Spinal cord (tissue), 10 donors: ENCODE data around the gene RPTOR. TPM values are rescaled to one million over a fixed set of nuclear protein-coding genes. Genes with fewer than 3 reads are reported as not detected.

ENCODE experiments used
- DNase-seq, 6 donors: peaks; one replicate each; pipeline versions ENCODE4 v3.0.0 to v3.0.0-alpha.2; 2013 to 2015; ENCODE audit warnings: low spot score in 6 of 6, low read depth in 4 of 6
- H3K27ac ChIP-seq: one replicate; pipeline ENCODE4 v1.5.1; 2013; ENCODE audit warnings: low read depth, low read length, control low read depth
- H3K27me3 ChIP-seq: one replicate; pipeline ENCODE4 v1.6.1; 2013; ENCODE audit warnings: low read length; ENCODE audit not compliant: control insufficient read depth, insufficient read depth
- H3K36me3 ChIP-seq: one replicate; pipeline ENCODE4 v1.6.1; 2013; ENCODE audit warnings: low read length; ENCODE audit not compliant: control insufficient read depth, insufficient read depth
- H3K4me1 ChIP-seq: one replicate; pipeline ENCODE4 v1.6.1; 2013; ENCODE audit warnings: low read length; ENCODE audit not compliant: control insufficient read depth, insufficient read depth
- H3K4me3 ChIP-seq: one replicate; pipeline ENCODE4 v1.5.1; 2013; ENCODE audit warnings: low read depth, low read length, control low read depth
- H3K9me3 ChIP-seq: one replicate; pipeline ENCODE4 v1.6.1; 2013; ENCODE audit warnings: low read length; ENCODE audit not compliant: control insufficient read depth, insufficient read depth
- WGBS: methylation state at CpG from one replicate; pipeline ENCODE4 v1.1.5; 2013; ENCODE audit warnings: missing lambda C conversion rate; ENCODE audit not compliant: insufficient coverage; 5-methylcytosine and 5-hydroxymethylcytosine counted together
- polyA plus RNA-seq, 2 donors: library from polyadenylated mRNA; unstranded; fragments of 120-200 nt; gene quantifications; one replicate each; pipeline ENCODE4 v1.2.1, GENCODE V29; 2013; ENCODE audit not compliant: insufficient read length in 2 of 2
- total RNA-seq, 2 donors: library from RNA; depleted of rRNA in 1 of 2; stranded (reverse); fragments of 120-200 nt in 1 of 2; fragments of >200 nt in 1 of 2; gene quantifications; one replicate each; pipeline versions ENCODE4 v1.2.3 to v1.2.4, GENCODE V29; 2013 to 2014
- donor health status: healthy.

Gene RPTOR
- total and polyA plus RNA-seq, 4 donors: 17.1 to 27.2 (median 21.6) TPM

DNA sequence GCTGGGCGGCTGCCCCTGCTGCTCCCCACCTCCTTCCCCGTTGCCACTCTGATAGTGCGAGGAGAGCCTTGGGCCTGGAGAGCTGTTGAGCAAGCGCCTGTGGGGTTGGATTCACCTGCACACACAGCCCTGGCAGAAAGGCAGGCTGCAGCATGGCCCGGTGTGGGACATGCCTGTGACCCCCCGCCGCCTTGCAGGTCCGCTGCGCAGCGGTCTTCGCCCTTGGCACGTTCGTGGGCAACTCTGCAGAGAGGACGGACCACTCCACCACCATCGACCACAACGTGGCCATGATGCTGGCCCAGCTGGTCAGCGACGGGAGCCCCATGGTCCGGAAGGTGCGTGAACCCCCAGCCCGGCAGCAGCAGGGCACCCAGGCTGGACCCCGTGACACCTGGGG, 340.2 kb downstream of the RPTOR start:
- WGBS: 97% methylated on average over 22 of the region's 22 CpGs
- no peaks in the 10 kb centered on the region for H3K4me1 ChIP-seq
- peaks cover 83% of the 10 kb centered on the region for H3K36me3 ChIP-seq
- no peak overlapping the region for H3K27ac ChIP-seq
- no peak overlapping the region for H3K4me3 ChIP-seq
- H3K27me3 ChIP-seq: no peaks in the 10 kb centered on the region
- DNase-seq: no peak
- no peaks in the 10 kb centered on the region for H3K9me3 ChIP-seq

DNA sequence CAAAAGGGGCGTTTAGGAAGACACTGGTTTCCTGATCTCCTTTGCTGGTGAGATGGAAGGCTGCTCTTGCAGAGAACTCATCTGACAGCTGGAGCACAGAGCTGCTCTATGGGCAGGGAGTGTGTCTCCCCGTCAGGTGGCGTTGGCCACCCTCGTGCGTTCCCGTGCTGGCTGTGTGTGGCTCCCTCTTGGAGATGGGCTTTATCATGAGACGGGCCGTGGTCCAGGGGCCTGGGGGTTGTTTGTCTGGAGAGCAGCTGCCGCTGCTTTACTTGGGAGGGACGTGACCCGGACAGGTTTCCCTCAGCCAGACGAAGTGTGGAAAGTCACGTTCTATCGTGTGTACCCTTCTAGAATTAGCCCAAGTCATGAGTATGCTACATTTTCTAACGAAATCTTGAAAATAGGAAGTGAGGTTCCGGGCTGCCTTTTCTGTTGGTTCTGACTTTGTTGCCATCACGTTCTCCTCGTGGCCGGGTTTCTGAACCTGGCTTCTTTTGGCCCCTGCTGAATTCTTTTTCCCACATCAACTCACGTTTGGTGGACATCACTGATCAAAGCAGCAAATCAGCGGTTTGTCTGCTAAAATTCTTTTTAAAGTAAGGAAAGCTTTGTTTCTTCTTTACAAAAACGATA, 341.4 kb downstream of the RPTOR start:
- WGBS: 92% methylated on average over 19 of the region's 22 CpGs
- no peaks in the 10 kb centered on the region for H3K9me3 ChIP-seq
- H3K36me3 ChIP-seq: peaks cover 86% of the 10 kb centered on the region
- no peaks in the 10 kb centered on the region for H3K4me1 ChIP-seq
- DNase-seq: no peak
- no peak overlapping the region for H3K27ac ChIP-seq
- no peak overlapping the region for H3K4me3 ChIP-seq
- H3K27me3 ChIP-seq: no peaks in the 10 kb centered on the region

DNA sequence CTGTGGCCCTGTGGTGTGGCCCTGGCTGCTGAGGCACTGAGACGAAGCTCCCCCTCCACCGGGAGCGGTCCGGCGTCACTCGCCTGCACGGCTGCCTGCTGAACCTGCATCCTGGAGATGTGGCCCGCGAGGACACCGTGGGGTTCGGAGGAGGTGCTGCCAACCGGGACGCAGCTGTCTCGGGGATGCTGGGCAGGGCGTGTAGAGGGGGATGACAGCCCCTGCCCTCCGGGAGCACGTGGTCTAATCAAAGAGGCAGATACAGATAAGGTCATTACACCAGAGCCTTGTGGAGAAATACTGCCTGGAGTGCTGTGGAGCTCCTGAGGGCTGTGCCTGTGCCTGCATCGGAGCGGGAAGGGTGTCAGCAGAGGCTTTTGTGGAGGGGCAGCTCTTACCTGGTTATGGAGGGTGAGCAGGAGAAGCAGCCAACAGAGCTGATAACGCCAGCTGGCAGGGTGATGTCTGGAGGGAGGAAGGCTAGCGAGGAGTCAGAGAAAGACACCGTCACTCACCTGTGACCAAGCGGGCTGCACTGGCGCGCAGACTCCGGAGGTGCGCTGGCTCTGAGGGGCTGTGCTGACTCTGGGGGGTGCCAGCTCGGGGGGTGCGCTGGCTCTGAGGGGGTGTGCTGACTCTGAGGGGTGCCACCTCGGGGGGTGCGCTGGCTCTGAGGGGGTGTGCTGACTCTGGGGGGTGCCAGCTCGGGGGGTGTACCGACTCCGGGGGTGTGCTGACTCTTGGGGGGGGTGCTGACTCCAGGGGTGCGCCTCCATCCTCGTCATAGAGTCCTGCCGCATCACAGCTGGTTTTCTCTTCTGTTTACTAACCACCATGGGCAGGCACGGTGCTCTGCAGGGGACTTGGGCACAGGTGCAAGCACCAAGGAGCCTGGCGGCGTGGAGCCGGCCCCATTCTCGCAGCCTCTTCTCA, 342.3 kb downstream of the RPTOR start:
- WGBS: 84% methylated on average over 24 of the region's 42 CpGs
- H3K4me1 ChIP-seq: peaks cover 3% of the 10 kb centered on the region
- H3K9me3 ChIP-seq: no peaks in the 10 kb centered on the region
- H3K36me3 ChIP-seq: peaks cover 89% of the 10 kb centered on the region
- no peak overlapping the region for H3K27ac ChIP-seq
- no peak for DNase-seq
- no peaks in the 10 kb centered on the region for H3K27me3 ChIP-seq
- H3K4me3 ChIP-seq: no peak overlapping the region

DNA sequence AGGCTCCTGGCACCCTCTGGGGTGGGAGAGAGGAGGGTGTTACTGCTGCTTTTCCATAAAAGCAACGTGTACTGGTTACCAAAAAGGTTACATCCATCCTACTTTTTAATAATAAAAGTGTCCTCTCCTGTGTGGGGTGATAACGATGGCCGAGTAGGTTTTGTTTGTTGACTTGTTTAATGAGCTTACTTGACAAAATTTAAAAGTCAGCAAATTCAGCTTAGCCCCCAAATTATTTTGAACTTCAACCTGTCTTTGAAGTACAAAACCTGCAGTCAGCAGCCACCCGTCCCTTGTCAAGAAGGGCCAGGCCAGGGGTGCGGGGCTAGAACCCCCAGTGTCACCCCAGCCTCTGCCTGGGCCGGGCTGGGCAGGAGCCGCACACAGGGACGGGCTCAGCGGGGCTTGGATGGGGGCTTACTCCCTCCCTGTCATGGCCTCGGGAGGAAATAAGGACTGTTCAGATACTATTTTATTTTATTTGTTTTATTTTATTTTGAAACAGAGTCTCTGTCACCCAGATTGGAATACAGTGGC, 343.1 kb downstream of the RPTOR start:
- WGBS: 94% methylated on average over 3 of the region's 10 CpGs
- Histone ChIP-seq H3K9me3 (no peaks in the 10 kb centered on the region), H3K27ac (no peak overlapping the region), H3K4me3 (no peak overlapping the region), H3K27me3 (no peaks in the 10 kb centered on the region), H3K4me1 (peaks cover 8% of the 10 kb centered on the region), H3K36me3 (peaks cover 92% of the 10 kb centered on the region)
- no peak for DNase-seq

DNA sequence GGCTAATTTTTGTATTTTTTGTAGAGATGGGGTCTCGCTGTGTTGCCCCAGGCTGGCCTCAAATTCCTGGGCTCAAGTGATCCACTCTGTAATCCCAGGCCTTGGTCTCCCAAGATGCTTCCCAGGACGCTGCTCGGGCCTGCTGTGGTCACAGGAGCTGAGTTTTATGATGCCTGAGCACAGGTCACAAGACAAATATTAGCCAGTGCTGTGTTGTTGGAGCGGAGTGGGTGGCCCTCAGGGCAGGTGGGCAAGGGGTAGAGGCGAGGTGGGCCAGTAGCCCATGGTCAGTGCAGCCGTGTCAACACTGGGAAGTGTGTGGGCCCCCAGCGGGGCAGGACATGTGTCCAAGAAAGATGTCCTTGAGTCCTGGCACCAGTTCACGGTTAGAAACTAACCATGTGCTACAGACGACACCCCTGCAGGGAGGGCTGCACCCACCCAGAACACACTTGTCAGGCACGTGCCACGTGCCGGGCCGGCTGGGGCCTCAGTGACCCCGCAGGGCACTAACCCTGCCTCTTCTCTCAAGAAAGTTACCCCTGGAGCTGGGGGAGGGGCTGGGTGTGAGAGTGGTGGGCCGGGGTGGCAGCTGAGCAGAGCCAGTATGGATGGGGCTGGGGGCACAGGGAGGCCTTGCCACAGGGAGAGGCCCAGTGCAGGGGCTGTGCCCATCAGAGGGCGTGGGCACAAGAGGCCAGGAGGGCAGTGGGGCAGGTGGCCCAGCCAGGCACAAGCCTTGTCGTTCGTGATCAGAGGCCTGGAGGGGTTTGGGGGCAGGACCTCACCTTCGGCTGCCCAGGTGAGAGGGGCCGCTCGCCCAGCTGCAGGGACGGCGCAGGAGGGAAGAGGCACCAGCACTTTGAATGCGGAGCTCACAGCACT, 343.9 kb downstream of the RPTOR start:
- Histone ChIP-seq H3K27ac (no peak overlapping the region), H3K36me3 (peaks cover 93% of the 10 kb centered on the region), H3K4me1 (peaks cover 8% of the 10 kb centered on the region), H3K27me3 (no peaks in the 10 kb centered on the region), H3K9me3 (no peaks in the 10 kb centered on the region), H3K4me3 (no peak overlapping the region)
- 94% methylated on average over 19 of the region's 24 CpGs for WGBS
- no peak for DNase-seq

DNA sequence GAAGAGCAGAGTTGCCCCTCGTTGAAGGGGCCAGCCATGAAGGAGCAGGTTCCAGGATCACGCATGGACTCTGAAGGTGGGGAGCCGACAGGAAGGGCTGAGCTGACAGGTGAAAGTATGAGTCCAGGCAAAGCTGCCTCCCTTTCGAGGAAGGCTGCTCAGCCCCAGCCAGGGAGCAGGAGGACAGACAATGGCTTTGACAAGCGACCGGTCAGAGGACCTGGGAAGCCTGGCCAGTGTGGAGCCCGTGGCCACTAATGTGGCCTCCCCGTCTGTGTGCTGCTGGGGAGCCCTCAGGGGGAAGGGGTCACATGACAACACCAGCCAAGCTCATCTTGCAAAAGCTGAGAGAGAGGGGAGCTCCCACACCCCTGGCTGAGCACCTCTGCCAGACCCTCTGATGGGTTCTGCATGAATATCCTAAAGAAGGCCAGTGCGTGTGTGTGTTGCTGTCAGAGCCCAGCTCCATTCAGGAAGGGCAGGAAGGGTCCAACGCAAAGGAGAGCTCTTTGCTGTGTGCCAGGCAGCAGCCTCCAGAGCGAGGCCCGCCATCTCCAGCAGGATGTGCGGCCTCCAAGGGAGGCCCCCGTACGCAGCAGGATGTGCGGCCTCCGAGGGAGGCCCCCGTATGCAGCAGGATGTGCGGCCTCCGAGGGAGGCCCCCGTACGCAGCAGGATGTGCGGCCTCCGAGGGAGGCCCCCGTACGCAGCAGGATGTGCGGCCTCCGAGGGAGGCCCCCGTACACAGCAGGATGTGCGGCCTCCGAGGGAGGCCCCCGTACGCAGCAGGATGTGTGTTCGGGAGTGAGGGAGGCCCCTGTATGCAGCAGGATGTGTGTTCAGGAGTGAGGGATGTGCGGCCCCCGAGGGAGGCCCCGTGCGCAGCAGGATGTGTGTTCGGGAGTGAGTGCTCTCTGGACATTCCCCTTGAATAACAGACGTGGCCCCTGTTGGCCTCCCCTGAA, 344.9 kb downstream of the RPTOR start:
- Histone ChIP-seq H3K27me3 (no peaks in the 10 kb centered on the region), H3K27ac (no peak overlapping the region), H3K4me1 (peaks cover 8% of the 10 kb centered on the region), H3K4me3 (no peak overlapping the region), H3K36me3 (peaks cover 93% of the 10 kb centered on the region), H3K9me3 (no peaks in the 10 kb centered on the region)
- DNase-seq: no peak
- 89% methylated on average over 29 of the region's 40 CpGs for WGBS

DNA sequence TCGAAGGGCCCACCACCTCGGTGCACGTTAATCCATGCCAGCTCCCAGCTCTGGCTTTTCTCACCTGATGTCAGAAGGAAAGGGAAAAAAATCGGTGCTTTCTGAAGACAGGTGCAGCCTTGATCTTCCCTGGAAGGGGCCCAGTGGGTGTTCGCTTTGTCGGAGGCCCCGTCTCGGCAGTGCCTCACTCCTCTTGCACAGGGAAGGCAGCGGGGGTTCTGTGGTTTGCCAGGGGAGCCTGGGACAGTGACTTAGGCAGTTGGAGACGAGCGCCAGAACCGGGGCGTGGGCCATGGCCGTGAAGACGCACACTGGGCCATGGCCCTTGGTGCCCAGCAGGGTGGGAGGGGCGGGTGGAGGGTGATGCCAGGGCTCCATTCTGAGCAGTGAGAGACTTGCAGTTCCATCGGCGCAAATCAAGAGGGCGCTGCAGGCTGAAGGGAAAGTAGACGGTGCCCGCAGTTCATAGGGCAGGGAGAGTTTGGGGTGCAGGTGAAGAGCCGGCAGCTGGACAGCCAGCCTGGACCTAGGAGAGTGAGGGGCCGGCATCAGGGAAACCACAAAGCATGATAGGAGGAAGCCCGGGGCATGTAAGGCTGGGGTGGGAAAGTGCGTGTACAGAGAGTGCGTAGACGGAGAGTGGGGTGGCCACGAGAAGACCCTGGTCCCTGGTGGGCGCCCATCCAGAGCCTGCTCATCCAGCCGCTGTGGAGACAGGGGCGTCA, 345.7 kb downstream of the RPTOR start:
- DNase-seq: no peak
- peaks cover 8% of the 10 kb centered on the region for H3K4me1 ChIP-seq
- no peak overlapping the region for H3K4me3 ChIP-seq
- H3K27ac ChIP-seq: no peak overlapping the region
- H3K36me3 ChIP-seq: peaks cover 92% of the 10 kb centered on the region
- no peaks in the 10 kb centered on the region for H3K9me3 ChIP-seq
- 90% methylated on average over 31 of the region's 31 CpGs for WGBS
- no peaks in the 10 kb centered on the region for H3K27me3 ChIP-seq

DNA sequence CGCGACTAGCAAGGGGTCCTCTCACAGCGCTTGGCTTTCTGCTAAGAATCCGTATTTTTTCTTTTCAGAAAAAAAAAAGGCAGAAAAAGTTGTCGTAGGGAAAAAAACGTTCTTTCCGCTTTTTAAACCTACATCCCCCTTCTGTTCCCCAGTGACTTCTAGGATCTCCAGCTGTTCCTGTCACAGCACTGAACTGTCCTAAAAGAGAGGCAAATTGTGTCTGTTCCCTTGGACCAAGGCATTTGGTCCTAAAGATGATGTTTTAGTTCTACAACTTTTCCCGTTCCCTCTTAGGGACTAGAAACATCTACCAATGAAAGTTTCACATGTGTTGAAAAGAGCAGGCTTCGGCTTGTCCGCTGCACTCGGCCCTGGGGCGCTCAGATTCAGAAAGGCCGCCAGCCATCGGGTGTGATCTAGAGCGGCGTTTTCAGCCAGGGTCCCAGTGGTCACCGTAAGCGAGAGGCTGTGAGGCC, 346.3 kb downstream of the RPTOR start:
- no peak for DNase-seq
- Histone ChIP-seq H3K4me3 (no peak overlapping the region), H3K9me3 (no peaks in the 10 kb centered on the region), H3K36me3 (peaks cover 90% of the 10 kb centered on the region), H3K27me3 (no peaks in the 10 kb centered on the region), H3K27ac (peak overlapping the region; percentile 16), H3K4me1 (peaks cover 8% of the 10 kb centered on the region)
- 100% methylated on average over 1 of the region's 18 CpGs for WGBS
